AG10803 (cell line): ENCODE measurements around the gene COPZ2.
A peak's percentile ranks its signal among the peaks of the same experiment; 100 is the strongest.

Experiments used
- DNase-seq: peaks from one replicate; pipeline ENCODE4 v3.0.0; 2010; ENCODE audit warnings: low read depth
- H3K4me3 ChIP-seq: 2 replicates; pipeline ENCODE4 v1.5.1; 2011; ENCODE audit warnings: mild to moderate bottlenecking, low read length, control low read depth
- CTCF ChIP-seq: conservative IDR thresholded peaks from 2 replicates; pipeline ENCODE4 v1.5.1; 2011; ENCODE audit warnings: mild to moderate bottlenecking, low read length, control low read depth, inconsistent platforms

The COPZ2 gene

GRCh38 chr17:48048384-48049126 is 11.0 kb upstream of the COPZ2 start:
- 0 out of 2 replicates have a peak, but pooled peaks have one; percentile 2 for TF ChIP-seq CTCF
- H3K4me3 ChIP-seq = peak overlapping the region; percentile 93
- DNase-seq = peak; percentile 94

GRCh38 chr17:48047741-48048383 is 10.3 kb upstream of the COPZ2 start, which contains the start of gene NFE2L1:
TSS of gene NFE2L1 (plus strand) at chr17:48048359. CDS start at chr17:48051119, 2,760 bp downstream.
- DNase-seq = peak; percentile 100
- no peak for TF ChIP-seq CTCF
- H3K4me3 ChIP-seq = peak within 1 kb of the TSS; percentile 95

- TF ChIP-seq CTCF = no peak
- H3K4me3 ChIP-seq = peak overlapping the region; percentile 95
- DNase-seq = no peak
These were observed 9.6 kb upstream of the COPZ2 start for GRCh38 chr17:48047113-48047740.

GRCh38 chr17:48046296-48046695 is 8.7 kb upstream of the COPZ2 start:
- peak overlapping the region; percentile 95; the same call in 1 of the 2 replicates for H3K4me3 ChIP-seq
- DNase-seq = no peak
- no peak for TF ChIP-seq CTCF

GRCh38 chr17:48045316-48046001 is 7.9 kb upstream of the COPZ2 start:
- H3K4me3 ChIP-seq = no peak overlapping the region
- DNase-seq = no peak
- TF ChIP-seq CTCF = no peak

- no peak overlapping the region for H3K4me3 ChIP-seq
- no peak for DNase-seq
- TF ChIP-seq CTCF = no peak
These were observed 7.3 kb upstream of the COPZ2 start for GRCh38 chr17:48044851-48045250.
